HepG2 (cell line): ENCODE data around the gene UBFD1. TPM values are rescaled to one million over a fixed set of nuclear protein-coding genes. Genes with fewer than 3 reads are reported as not detected.
A peak's percentile ranks its signal among the peaks of the same experiment; 100 is the strongest.

ENCODE experiments used
- ATM ChIP-seq: fragments of 450-650 bp; IDR thresholded peaks from 2 replicates; pipeline ENCODE4 v1.7.1; 2017; ENCODE audit warnings: mild to moderate bottlenecking, borderline replicate concordance
- ELF3 ChIP-seq: IDR thresholded peaks from 2 replicates; pipeline ENCODE4 v1.6.1; 2016; ENCODE audit warnings: missing genetic modification reagents, missing compliant biosample characterization
- MEIS1 ChIP-seq: sonication (generic); formaldehyde crosslinking; IDR thresholded peaks from 2 replicates; pipeline ENCODE4 v1.9.0; 2021; ENCODE audit warnings: mild to moderate bottlenecking, missing genetic modification reagents, moderate library complexity, borderline replicate concordance
- NFE2L2 ChIP-seq: fragments of 150-350 bp; IDR thresholded peaks from 2 replicates; pipeline ENCODE4 v1.6.1; 2014; ENCODE audit warnings: low read length
- POLR2AphosphoS5 ChIP-seq: IDR thresholded peaks from 2 replicates; pipeline ENCODE4 v1.6.1; 2012; ENCODE audit warnings: low read depth, low read length
- THAP11 ChIP-seq: IDR thresholded peaks from 2 replicates; pipeline ENCODE4 v1.6.1; 2016; ENCODE audit warnings: missing biosample characterization, missing genetic modification reagents
- ZFP82 ChIP-seq: sonication (generic); formaldehyde crosslinking; IDR thresholded peaks from 2 replicates; pipeline ENCODE4 v1.5.1; 2020; ENCODE audit warnings: mild to moderate bottlenecking, missing genetic modification reagents, borderline replicate concordance
- ZIK1 ChIP-seq: sonication (generic); formaldehyde crosslinking; IDR thresholded peaks from 2 replicates; pipeline ENCODE4 v1.5.0; 2020; ENCODE audit warnings: mild to moderate bottlenecking, low read depth, missing genetic modification reagents, borderline replicate concordance
- ZNF44 ChIP-seq: sonication (generic); formaldehyde crosslinking; IDR thresholded peaks from 2 replicates; pipeline ENCODE4 v1.5.1; 2020; ENCODE audit warnings: mild to moderate bottlenecking, missing genetic modification reagents
- ZNF552 ChIP-seq: sonication (generic); formaldehyde crosslinking; IDR thresholded peaks from 2 replicates; pipeline ENCODE4 v1.9.0; 2022; ENCODE audit warnings: missing genetic modification reagents, mild to moderate bottlenecking, borderline replicate concordance
- ZNF619 ChIP-seq: sonication (generic); formaldehyde crosslinking; IDR thresholded peaks from 2 replicates; pipeline ENCODE4 v1.4.0; 2020; ENCODE audit warnings: mild to moderate bottlenecking, missing genetic modification reagents
- ZNF878 ChIP-seq: sonication (generic); formaldehyde crosslinking; IDR thresholded peaks from 2 replicates; pipeline ENCODE4 v1.8.1; 2023; ENCODE audit warnings: mild to moderate bottlenecking, missing genetic modification reagents, moderate library complexity
- polyA plus RNA-seq, 8 experiments: library from polyadenylated mRNA; depleted of rRNA in 3 of 8; stranded (reverse) in 7 of 8; unstranded in 1 of 8; fragments of >200 nt; fragmentation: Illumina TruSeq in 4 of 8; extraction: Trizol in 4 of 8; gene quantifications; 2 replicates each; pipeline versions ENCODE4 v1.2.1 to v1.2.3, GENCODE V29; 2011 to 2016; ENCODE audit warnings: low read depth in 4 of 8, missing spikeins in 1 of 8, mixed read lengths in 1 of 8; ENCODE audit not compliant: insufficient read depth in 1 of 8
- total RNA-seq, 5 experiments: library from RNA; depleted of rRNA; stranded (reverse); fragments of >200 nt; fragmentation: Illumina TruSeq; extraction: Trizol; gene quantifications; 2 replicates each; pipeline ENCODE4 v1.2.3, GENCODE V29; 2016; ENCODE audit warnings: low read depth in 1 of 5
- TF ChIP-seq, protein P1 (sequence below): sonication (generic); formaldehyde crosslinking; IDR thresholded peaks from 2 replicates; pipeline ENCODE4 v1.8.1; 2023; ENCODE audit warnings: missing genetic modification reagents, mild to moderate bottlenecking, borderline replicate concordance
- TF ChIP-seq, protein P2 (sequence below): sonication (generic); formaldehyde crosslinking; IDR thresholded peaks from 2 replicates; pipeline ENCODE4 v1.4.0; 2020; ENCODE audit warnings: missing genetic modification reagents; ENCODE audit errors: not compliant biosample characterization
- TF ChIP-seq, protein P3 (sequence below): sonication (generic); formaldehyde crosslinking; IDR thresholded peaks from 2 replicates; pipeline ENCODE4 v1.9.0; 2022; ENCODE audit warnings: low read depth, missing genetic modification reagents
- TF ChIP-seq, protein P4 (sequence below): fragments of 450-650 bp; IDR thresholded peaks from 2 replicates; pipeline ENCODE4 v1.6.1; 2016
- TF ChIP-seq, protein P5 (sequence below): IDR thresholded peaks from 2 replicates; pipeline ENCODE4 v1.6.1; 2016; ENCODE audit warnings: missing compliant biosample characterization, missing genetic modification reagents, borderline replicate concordance
- TF ChIP-seq, protein P6 (sequence below): sonication (generic); formaldehyde crosslinking; IDR thresholded peaks from 2 replicates; pipeline ENCODE4 v1.8.1; 2023; ENCODE audit warnings: mild to moderate bottlenecking, missing genetic modification reagents, borderline replicate concordance
- TF ChIP-seq, protein P7 (sequence below): sonication (generic); formaldehyde crosslinking; IDR thresholded peaks from 2 replicates; pipeline ENCODE4 v1.4.0; 2020; ENCODE audit warnings: missing genetic modification reagents, mild to moderate bottlenecking, borderline replicate concordance

Gene UBFD1
- total and polyA plus RNA-seq, 2 of the 13 experiments (the other 11 are each of a cell fraction or from before 2014, with no cell fraction given) = 100 to 111 TPM

DNA sequence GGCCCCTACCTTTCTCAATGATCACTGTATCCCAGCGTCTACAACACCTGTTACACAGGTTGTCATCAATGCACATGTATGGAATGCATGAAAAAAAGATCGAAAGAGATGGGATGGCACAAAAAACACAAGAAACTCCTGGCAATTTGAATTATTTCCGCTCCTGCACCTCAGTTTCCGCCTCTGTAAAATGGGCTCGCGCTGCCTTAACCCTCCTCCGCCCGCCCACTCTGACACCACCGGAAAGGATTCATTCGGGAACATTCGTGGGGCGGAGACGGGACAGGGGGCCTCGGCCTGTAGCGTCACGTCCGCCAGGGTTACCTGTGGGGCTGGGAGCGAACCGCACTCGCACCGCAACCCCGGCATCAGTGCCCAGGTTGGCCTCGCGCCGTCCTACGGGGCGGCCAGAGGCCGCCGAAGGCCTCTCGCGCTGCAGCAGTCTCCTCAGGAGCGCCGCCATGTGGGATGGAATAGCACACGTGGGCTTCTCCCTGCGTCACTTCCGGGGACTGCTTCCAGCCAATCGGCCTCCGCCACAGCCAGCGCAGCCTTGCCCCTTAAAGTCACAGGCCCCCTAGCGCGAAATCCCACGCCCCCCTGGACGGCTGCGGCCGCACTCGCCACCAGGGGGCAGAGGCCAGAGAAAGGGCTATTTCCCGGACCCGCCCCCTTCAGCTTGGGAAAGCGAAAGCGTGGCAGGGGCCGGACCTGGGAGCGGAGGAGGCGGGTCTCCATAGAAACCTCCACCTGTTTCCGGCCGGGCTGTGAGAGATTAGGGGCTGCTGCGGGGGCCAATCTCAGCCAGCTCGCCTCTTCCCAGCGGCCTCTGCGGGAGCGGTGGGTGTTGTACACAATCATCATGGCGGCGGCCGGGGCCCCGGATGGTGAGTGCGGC is at the start of gene UBFD1, which contains the start of gene EARS2 (continued):
- TF ChIP-seq NFE2L2 = no peak
- TF ChIP-seq ZNF878 = peak; percentile 67; the same call in 1 of the 2 replicates
- TF ChIP-seq, protein P1, sequence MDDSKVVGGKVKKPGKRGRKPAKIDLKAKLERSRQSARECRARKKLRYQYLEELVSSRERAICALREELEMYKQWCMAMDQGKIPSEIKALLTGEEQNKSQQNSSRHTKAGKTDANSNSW (CRISPR knock-in tag) = peak; percentile 40; the same call in 1 of the 2 replicates
- TF ChIP-seq, protein P2, sequence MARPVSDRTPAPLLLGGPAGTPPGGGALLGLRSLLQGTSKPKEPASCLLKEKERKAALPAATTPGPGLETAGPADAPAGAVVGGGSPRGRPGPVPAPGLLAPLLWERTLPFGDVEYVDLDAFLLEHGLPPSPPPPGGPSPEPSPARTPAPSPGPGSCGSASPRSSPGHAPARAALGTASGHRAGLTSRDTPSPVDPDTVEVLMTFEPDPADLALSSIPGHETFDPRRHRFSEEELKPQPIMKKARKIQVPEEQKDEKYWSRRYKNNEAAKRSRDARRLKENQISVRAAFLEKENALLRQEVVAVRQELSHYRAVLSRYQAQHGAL (CRISPR knock-in tag) = peak; percentile 99
- TF ChIP-seq, protein P3, sequence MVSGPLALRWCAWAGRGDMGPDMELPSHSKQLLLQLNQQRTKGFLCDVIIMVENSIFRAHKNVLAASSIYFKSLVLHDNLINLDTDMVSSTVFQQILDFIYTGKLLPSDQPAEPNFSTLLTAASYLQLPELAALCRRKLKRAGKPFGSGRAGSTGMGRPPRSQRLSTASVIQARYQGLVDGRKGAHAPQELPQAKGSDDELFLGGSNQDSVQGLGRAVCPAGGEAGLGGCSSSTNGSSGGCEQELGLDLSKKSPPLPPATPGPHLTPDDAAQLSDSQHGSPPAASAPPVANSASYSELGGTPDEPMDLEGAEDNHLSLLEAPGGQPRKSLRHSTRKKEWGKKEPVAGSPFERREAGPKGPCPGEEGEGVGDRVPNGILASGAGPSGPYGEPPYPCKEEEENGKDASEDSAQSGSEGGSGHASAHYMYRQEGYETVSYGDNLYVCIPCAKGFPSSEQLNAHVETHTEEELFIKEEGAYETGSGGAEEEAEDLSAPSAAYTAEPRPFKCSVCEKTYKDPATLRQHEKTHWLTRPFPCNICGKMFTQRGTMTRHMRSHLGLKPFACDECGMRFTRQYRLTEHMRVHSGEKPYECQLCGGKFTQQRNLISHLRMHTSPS = peak; percentile 28; the same call in 1 of the 2 replicates
- TF ChIP-seq, protein P4, sequence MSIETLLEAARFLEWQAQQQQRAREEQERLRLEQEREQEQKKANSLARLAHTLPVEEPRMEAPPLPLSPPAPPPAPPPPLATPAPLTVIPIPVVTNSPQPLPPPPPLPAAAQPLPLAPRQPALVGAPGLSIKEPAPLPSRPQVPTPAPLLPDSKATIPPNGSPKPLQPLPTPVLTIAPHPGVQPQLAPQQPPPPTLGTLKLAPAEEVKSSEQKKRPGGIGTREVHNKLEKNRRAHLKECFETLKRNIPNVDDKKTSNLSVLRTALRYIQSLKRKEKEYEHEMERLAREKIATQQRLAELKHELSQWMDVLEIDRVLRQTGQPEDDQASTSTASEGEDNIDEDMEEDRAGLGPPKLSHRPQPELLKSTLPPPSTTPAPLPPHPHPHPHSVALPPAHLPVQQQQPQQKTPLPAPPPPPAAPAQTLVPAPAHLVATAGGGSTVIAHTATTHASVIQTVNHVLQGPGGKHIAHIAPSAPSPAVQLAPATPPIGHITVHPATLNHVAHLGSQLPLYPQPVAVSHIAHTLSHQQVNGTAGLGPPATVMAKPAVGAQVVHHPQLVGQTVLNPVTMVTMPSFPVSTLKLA = peak; percentile 97
- TF ChIP-seq ZNF619 (CRISPR knock-in tag) = peak; percentile 99
- TF ChIP-seq ZNF552 = peak; percentile 77; the same call in 1 of the 2 replicates
- TF ChIP-seq, protein P5, sequence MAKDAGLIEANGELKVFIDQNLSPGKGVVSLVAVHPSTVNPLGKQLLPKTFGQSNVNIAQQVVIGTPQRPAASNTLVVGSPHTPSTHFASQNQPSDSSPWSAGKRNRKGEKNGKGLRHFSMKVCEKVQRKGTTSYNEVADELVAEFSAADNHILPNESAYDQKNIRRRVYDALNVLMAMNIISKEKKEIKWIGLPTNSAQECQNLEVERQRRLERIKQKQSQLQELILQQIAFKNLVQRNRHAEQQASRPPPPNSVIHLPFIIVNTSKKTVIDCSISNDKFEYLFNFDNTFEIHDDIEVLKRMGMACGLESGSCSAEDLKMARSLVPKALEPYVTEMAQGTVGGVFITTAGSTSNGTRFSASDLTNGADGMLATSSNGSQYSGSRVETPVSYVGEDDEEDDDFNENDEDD (CRISPR knock-in tag) = peak; percentile 70
- TF ChIP-seq, protein P6, sequence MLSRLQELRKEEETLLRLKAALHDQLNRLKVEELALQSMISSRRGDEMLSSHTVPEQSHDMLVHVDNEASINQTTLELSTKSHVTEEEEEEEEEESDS (CRISPR knock-in tag) = peak; percentile 50; the same call in 1 of the 2 replicates
- peak; percentile 72 for TF ChIP-seq POLR2AphosphoS5
- peak; percentile 76; the same call in 1 of the 2 replicates for TF ChIP-seq ZIK1 (CRISPR knock-in tag)
- peak; percentile 60 for TF ChIP-seq MEIS1
- peak; percentile 94 for TF ChIP-seq THAP11 (CRISPR knock-in tag)
- TF ChIP-seq, protein P7, sequence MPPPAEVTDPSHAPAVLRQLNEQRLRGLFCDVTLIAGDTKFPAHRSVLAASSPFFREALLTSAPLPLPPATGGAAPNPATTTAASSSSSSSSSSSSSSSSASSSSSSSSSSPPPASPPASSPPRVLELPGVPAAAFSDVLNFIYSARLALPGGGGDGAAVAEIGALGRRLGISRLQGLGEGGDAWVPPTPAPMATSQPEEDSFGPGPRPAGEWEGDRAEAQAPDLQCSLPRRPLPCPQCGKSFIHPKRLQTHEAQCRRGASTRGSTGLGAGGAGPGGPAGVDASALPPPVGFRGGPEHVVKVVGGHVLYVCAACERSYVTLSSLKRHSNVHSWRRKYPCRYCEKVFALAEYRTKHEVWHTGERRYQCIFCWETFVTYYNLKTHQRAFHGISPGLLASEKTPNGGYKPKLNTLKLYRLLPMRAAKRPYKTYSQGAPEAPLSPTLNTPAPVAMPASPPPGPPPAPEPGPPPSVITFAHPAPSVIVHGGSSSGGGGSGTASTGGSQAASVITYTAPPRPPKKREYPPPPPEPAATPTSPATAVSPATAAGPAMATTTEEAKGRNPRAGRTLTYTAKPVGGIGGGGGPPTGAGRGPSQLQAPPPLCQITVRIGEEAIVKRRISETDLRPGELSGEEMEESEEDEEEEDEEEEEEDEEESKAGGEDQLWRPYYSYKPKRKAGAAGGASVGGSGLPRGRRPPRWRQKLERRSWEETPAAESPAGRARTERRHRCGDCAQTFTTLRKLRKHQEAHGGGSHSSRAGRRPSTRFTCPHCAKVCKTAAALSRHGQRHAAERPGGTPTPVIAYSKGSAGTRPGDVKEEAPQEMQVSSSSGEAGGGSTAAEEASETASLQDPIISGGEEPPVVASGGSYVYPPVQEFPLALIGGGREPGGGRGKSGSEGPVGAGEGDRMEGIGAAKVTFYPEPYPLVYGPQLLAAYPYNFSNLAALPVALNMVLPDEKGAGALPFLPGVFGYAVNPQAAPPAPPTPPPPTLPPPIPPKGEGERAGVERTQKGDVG = peak; percentile 96
- TF ChIP-seq ATM = no peak
- TF ChIP-seq ELF3 = peak; percentile 93
- TF ChIP-seq ZFP82 (CRISPR knock-in tag) = peak; percentile 87; the same call in 1 of the 2 replicates
- peak; percentile 41 for TF ChIP-seq ZNF44 (CRISPR knock-in tag)
